ENCODE measurements around the gene PDIA4. TPM values are rescaled to one million over a fixed set of nuclear protein-coding genes. Genes with fewer than 3 reads are reported as not detected.
A peak's percentile ranks its signal among the peaks of the same experiment; 100 is the strongest.

Gene PDIA4
- total and polyA plus RNA-seq, 2 experiments from 2014 or later, result 371 to 413 TPM

DNA sequence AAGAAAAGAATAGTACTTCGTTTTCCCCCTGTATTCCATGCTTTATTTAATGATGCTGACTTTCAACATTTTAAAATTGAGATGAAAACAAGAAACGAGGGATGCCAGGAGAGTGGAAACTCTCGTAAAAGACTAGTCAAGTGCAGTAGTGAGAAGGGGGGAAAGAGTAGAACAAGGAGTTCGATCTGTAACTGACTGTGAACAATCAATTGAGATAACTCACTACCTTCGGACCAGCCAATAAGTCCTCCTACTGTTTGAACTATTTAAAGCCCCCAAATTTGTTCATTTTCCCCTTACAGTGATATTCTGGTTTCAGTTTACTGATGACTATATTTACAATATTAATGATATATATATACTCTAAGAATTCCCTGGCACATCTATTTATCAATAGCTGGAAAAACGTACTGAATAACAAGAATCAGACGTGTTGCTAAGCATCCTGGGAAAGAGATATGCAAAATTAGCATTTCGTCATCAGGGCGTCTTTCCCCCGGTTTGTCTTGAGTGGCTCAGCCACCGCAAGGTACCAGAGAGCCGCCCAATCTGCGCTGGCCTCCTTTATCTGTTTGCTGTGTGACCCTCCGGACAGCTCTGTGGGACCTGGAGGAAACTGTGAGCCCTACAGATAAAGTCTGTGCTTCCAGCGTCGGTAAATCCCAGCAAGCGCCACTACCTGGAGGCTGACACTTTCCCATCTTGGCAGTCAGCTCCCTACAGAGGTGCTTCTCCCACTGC, 41.1 kb downstream of the PDIA4 start:
- peak overlapping the region; percentile 86 for H2AFZ ChIP-seq
- no peaks in the 10 kb centered on the region for H3K27me3 ChIP-seq
- no peaks in the 10 kb centered on the region for H3K9me3 ChIP-seq (ENCODE audit: low read depth)
- H4K20me1 ChIP-seq (ENCODE audit: insufficient read depth, poor library complexity, severe bottlenecking), result no peaks in the 10 kb centered on the region
- TF ChIP-seq EZH2phosphoT487 (IDR thresholded peaks at IDR 0.05; ENCODE audit: low read depth, severe bottlenecking, unreplicated experiment) (no peak), EZH2 (IDR thresholded peaks at IDR 0.05; ENCODE audit: borderline replicate concordance) (no peak)
- TF ChIP-seq, protein P1, sequence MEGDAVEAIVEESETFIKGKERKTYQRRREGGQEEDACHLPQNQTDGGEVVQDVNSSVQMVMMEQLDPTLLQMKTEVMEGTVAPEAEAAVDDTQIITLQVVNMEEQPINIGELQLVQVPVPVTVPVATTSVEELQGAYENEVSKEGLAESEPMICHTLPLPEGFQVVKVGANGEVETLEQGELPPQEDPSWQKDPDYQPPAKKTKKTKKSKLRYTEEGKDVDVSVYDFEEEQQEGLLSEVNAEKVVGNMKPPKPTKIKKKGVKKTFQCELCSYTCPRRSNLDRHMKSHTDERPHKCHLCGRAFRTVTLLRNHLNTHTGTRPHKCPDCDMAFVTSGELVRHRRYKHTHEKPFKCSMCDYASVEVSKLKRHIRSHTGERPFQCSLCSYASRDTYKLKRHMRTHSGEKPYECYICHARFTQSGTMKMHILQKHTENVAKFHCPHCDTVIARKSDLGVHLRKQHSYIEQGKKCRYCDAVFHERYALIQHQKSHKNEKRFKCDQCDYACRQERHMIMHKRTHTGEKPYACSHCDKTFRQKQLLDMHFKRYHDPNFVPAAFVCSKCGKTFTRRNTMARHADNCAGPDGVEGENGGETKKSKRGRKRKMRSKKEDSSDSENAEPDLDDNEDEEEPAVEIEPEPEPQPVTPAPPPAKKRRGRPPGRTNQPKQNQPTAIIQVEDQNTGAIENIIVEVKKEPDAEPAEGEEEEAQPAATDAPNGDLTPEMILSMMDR (IDR thresholded peaks at IDR 0.05; ENCODE audit: poor library complexity), result no peak
- H3K4me3 ChIP-seq, result peak overlapping the region; percentile 58
- WGBS (ENCODE audit: low lambda C conversion rate, missing lambda C conversion rate), result 4% methylated on average over 17 of the region's 17 CpGs
- H3K4me1 ChIP-seq (ENCODE audit: insufficient read depth), result peaks cover 9% of the 10 kb centered on the region
- peak overlapping the region; percentile 81 for H3K4me2 ChIP-seq
- no peaks in the 10 kb centered on the region for H3K9me2 ChIP-seq (replicated peaks; ENCODE audit: insufficient read depth)
- peak overlapping the region; percentile 68 for H3K27ac ChIP-seq
- peak; percentile 93 for DNase-seq (ENCODE audit: low spot score)
- H3K79me2 ChIP-seq, result no peaks in the 10 kb centered on the region
- H3K36me3 ChIP-seq (replicated peaks; ENCODE audit: insufficient read depth, low read depth), result no peaks in the 10 kb centered on the region

DNA sequence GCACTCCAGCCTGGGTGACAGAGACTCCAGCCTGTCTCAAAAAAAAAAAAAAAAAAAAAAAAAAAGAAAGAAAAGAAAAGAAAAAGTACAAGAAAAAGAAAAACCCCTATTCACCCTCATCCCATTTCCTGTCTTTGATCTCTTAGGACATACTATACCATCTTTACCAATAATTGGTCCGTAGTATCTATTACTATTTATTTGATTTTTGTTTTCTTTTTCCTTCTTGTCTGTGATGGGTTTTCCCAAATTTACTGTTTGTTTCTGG, 41.6 kb downstream of the PDIA4 start:
- Histone ChIP-seq H4K20me1 (ENCODE audit: insufficient read depth, poor library complexity, severe bottlenecking) (no peaks in the 10 kb centered on the region), H3K27ac (peak overlapping the region; percentile 68)
- 63% methylated on average over 1 of the region's 1 CpG for WGBS (ENCODE audit: low lambda C conversion rate, missing lambda C conversion rate)

DNA sequence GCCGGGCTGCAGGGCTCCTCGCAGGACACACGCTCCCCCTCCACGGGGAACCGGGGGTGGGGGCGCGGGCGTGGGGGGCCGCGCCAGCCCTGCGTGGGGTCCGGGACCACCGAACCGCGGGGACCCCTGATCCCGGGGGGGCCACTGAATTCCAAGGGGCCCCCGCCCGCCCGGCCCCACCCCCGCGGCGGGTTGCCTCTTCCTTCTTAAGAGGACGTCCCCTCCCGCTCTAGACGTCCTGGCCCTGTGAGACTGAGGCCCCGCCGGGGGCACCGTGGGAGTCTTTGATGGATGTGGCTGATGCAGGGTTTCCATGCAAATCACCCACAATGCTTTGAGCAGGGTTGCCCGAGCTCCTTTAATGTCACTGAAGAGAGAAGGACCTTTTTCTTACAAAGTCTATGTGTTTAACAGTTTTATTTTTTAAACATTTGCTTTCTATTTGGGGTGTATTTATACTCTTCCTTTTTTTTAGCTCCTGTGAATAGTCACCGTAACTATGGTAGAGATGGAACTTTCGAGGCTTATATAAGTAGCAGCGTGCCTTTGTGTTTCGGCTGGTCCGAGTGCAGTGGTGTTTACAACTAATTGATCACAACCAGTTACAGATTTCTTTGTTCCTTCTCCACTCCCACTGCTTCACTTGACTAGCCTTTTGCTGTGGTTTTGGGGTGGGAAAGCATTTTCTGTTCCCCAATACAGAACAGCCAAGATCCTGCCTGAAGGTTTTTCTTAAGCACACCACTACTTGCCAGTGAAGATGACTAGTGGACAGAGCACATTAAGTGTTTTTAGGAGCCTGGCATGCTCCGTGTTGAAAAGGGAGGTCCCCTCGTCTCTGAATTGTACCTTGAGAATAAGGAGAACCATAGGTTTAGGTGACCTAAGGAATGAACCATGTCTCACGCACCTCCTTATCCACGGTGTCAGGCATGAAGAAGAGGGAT, 44.8 kb downstream of the PDIA4 start:
- H3K9me3 ChIP-seq (ENCODE audit: low read depth), result no peaks in the 10 kb centered on the region
- H4K20me1 ChIP-seq (ENCODE audit: insufficient read depth, poor library complexity, severe bottlenecking), result no peaks in the 10 kb centered on the region
- H3K4me1 ChIP-seq (ENCODE audit: insufficient read depth), result peaks cover 5% of the 10 kb centered on the region
- peak; percentile 89 for DNase-seq (ENCODE audit: low spot score)
- no peaks in the 10 kb centered on the region for H3K9me2 ChIP-seq (replicated peaks; ENCODE audit: insufficient read depth)
- no peaks in the 10 kb centered on the region for H3K79me2 ChIP-seq
- peak overlapping the region; percentile 38 for H2AFZ ChIP-seq
- H3K36me3 ChIP-seq (replicated peaks; ENCODE audit: insufficient read depth, low read depth), result no peaks in the 10 kb centered on the region
- no peaks in the 10 kb centered on the region for H3K27me3 ChIP-seq
- WGBS (ENCODE audit: low lambda C conversion rate, missing lambda C conversion rate), result 4% methylated on average over 17 of the region's 38 CpGs
- H3K27ac ChIP-seq, result peak overlapping the region; percentile 51
- peak overlapping the region; percentile 78 for H3K4me2 ChIP-seq
- no peak for TF ChIP-seq EZH2phosphoT487 (IDR thresholded peaks at IDR 0.05; ENCODE audit: low read depth, severe bottlenecking, unreplicated experiment)
- TF ChIP-seq EZH2 (IDR thresholded peaks at IDR 0.05; ENCODE audit: borderline replicate concordance), result no peak
- TF ChIP-seq, protein P1 (IDR thresholded peaks at IDR 0.05; ENCODE audit: poor library complexity), result no peak
- H3K4me3 ChIP-seq, result peak overlapping the region; percentile 50

More for the DNA sequence above, 41.6 kb downstream of the PDIA4 start:
- Histone ChIP-seq H3K79me2 (no peaks in the 10 kb centered on the region), H2AFZ (no peak overlapping the region), H3K4me2 (peak overlapping the region; percentile 81), H3K4me3 (peak overlapping the region; percentile 58), H3K4me1 (ENCODE audit: insufficient read depth) (peaks cover 9% of the 10 kb centered on the region), H3K9me2 (replicated peaks; ENCODE audit: insufficient read depth) (no peaks in the 10 kb centered on the region), H3K36me3 (replicated peaks; ENCODE audit: insufficient read depth, low read depth) (no peaks in the 10 kb centered on the region), H3K27me3 (no peaks in the 10 kb centered on the region), H3K9me3 (ENCODE audit: low read depth) (no peaks in the 10 kb centered on the region)
- no peak for TF ChIP-seq EZH2 (IDR thresholded peaks at IDR 0.05; ENCODE audit: borderline replicate concordance)
- no peak for TF ChIP-seq EZH2phosphoT487 (IDR thresholded peaks at IDR 0.05; ENCODE audit: low read depth, severe bottlenecking, unreplicated experiment)
- TF ChIP-seq, protein P1 (IDR thresholded peaks at IDR 0.05; ENCODE audit: poor library complexity), result no peak
- DNase-seq (ENCODE audit: low spot score), result no peak
